ENCODE data around the gene MYO3B.
"Not testable (repeated sequence)": the region's sequence is repeated elsewhere in the genome, so short reads cannot be mapped to it uniquely, and the experiment has no call there.

Gene MYO3B

GRCh38 chr2:170671079-170671478, 493.1 kb downstream of the MYO3B start:
- no peak for DNase-seq

GRCh38 chr2:170674282-170674681, 496.3 kb downstream of the MYO3B start:
- DNase-seq, result not testable (repeated sequence)

DNA sequence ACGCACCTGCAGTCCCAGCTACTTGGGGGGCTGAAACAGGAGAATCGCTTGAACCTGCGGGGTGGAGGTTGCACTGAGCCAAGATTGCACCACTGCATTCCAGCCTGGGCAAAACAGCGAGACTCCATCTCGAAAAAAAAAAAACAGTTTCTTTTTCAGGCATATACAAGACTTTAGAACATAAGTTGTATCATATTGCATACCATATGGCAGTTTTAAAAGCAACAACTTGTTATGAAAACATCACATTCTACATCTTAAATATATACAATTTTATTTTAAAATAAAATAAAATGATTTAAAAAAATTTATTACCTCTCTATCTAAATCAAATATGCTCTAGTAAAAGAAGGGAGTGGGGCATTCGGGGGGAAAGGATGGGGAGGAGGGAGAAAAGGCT, 497.8 kb downstream of the MYO3B start:
- no peak for DNase-seq

GRCh38 chr2:170679607-170680079, 501.7 kb downstream of the MYO3B start:
- DNase-seq, result no peak

GRCh38 chr2:170680172-170680941, 502.4 kb downstream of the MYO3B start:
- no peak for DNase-seq

GRCh38 chr2:170681311-170681710, 503.4 kb downstream of the MYO3B start:
- no peak for DNase-seq

GRCh38 chr2:170685591-170685990, 507.6 kb downstream of the MYO3B start:
- no peak for DNase-seq

GRCh38 chr2:170689481-170689880, 511.5 kb downstream of the MYO3B start:
- DNase-seq, result no peak

GRCh38 chr2:170690640-170691039, 512.7 kb downstream of the MYO3B start:
- DNase-seq, result no peak

GRCh38 chr2:170694316-170694715, 516.4 kb downstream of the MYO3B start:
- no peak for DNase-seq

GRCh38 chr2:170695521-170696410, 517.8 kb downstream of the MYO3B start:
- DNase-seq, result no peak

GRCh38 chr2:170696948-170697347, 519.0 kb downstream of the MYO3B start:
- no peak for DNase-seq

DNA sequence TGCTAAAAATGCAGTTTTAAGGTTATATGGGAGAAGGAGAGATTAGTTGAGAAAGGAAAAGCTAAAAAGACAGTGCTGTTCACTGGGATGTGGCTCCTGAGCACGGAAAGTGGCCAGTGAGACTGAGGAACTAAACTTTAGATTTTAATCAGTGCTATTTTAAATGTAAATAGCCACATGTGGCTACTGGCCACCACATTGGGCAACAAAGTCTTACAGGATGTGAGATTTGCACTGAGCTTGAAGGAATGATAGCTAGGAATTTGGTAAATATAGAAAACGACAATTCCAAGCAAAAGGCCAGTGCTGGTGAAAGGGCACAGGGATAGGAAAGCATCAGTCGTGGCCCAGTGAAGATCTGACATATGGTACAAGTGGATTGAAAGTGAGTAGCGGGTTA, 523.1 kb downstream of the MYO3B start:
- DNase-seq, result no peak

DNA sequence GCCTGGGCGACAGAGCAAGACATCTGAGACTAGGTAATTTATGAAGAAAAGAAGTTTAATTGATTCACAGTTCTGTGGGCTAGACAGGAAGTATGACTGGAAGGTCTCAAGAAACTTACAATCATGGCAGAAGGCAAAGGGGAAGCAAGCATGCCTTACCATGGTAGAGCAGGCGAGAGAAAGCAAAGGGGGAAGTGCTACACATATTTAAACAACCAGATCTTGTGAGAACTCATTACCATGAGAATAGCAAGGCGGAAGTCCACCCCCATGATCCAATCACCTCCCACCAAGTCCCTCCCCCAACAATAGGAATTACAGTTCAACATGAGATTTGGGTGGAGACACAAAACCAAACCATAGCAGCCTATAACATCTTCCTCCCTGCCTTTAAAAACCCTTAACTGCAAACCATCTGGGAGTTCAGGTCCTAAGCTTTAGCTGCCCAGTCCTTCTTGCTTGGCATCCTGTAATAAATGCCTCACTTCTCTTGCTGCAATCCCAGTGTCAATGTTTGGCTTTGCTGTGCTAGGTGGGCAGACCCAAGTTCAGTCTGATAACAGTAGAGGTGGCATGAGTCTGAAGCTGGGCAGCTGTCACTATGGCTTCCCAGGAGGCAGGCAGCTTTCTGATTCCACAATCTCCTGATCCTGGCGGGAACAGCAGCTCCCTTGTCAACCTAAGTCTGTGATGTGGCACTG, 526.0 kb downstream of the MYO3B start:
- DNase-seq, result no peak
